Stomach smooth muscle (tissue), 2 donors: ENCODE measurements around the gene UVRAG.

Source experiments
- H3K27ac ChIP-seq: one replicate; pipeline ENCODE4 v1.7.0; 2013; ENCODE audit warnings: mild to moderate bottlenecking, low read length, inconsistent platforms
- H3K27me3 ChIP-seq, 2 donors: one replicate each; pipeline ENCODE4 v1.7.0; 2013; ENCODE audit warnings: low read length in 2 of 2; ENCODE audit not compliant: insufficient read depth in 2 of 2, control insufficient read depth in 1 of 2
- H3K36me3 ChIP-seq, 2 donors: one replicate each; pipeline ENCODE4 v1.7.0; 2013; ENCODE audit warnings: low read length in 2 of 2; ENCODE audit not compliant: control insufficient read depth in 2 of 2, insufficient read depth in 2 of 2
- H3K4me1 ChIP-seq: one replicate; pipeline ENCODE4 v1.7.0; 2013; ENCODE audit warnings: low read length; ENCODE audit not compliant: control insufficient read depth, insufficient read depth
- H3K4me3 ChIP-seq, 2 donors: one replicate each; pipeline ENCODE4 v1.7.0; 2013; ENCODE audit warnings: low read length in 2 of 2
- H3K9ac ChIP-seq, 2 donors: one replicate each; pipeline ENCODE4 v1.7.0; 2013; ENCODE audit warnings: low read length in 2 of 2, mild to moderate bottlenecking in 1 of 2
- H3K9me3 ChIP-seq, 2 donors: one replicate each; pipeline ENCODE4 v1.7.0; 2013; ENCODE audit warnings: low read length in 2 of 2; ENCODE audit not compliant: control insufficient read depth in 2 of 2
- donor health status: healthy.
- donor health status: Pancreatic carcinoma.

UVRAG gene

GRCh38 chr11:75822541-75822940 lies 7.5 kb downstream of the UVRAG start:
- H3K9ac ChIP-seq = no peak overlapping the region
- H3K4me1 ChIP-seq = peaks cover 31% of the 10 kb centered on the region
- no peaks in the 10 kb centered on the region for H3K27me3 ChIP-seq
- no peak overlapping the region for H3K4me3 ChIP-seq
- H3K36me3 ChIP-seq = no peaks in the 10 kb centered on the region
- no peaks in the 10 kb centered on the region for H3K9me3 ChIP-seq
- H3K27ac ChIP-seq = peak overlapping the region; percentile 13

GRCh38 chr11:75823415-75823814 lies 8.4 kb downstream of the UVRAG start:
- H3K27ac ChIP-seq = no peak overlapping the region
- H3K36me3 ChIP-seq = no peaks in the 10 kb centered on the region
- H3K9me3 ChIP-seq = no peaks in the 10 kb centered on the region
- no peaks in the 10 kb centered on the region for H3K27me3 ChIP-seq
- no peak overlapping the region for H3K4me3 ChIP-seq
- no peak overlapping the region for H3K9ac ChIP-seq
- peaks cover 31% of the 10 kb centered on the region for H3K4me1 ChIP-seq

GRCh38 chr11:75823946-75824345 lies 8.9 kb downstream of the UVRAG start:
- Histone ChIP-seq H3K9me3 (no peaks in the 10 kb centered on the region), H3K36me3 (no peaks in the 10 kb centered on the region), H3K9ac (no peak overlapping the region), H3K27me3 (no peaks in the 10 kb centered on the region), H3K27ac (peak overlapping the region; percentile 81), H3K4me3 (no peak overlapping the region), H3K4me1 (peaks cover 31% of the 10 kb centered on the region)

GRCh38 chr11:75826461-75827230 lies 11.6 kb downstream of the UVRAG start:
- Histone ChIP-seq H3K36me3 (no peaks in the 10 kb centered on the region), H3K27ac (peak overlapping the region; percentile 81), H3K4me3 (peak overlapping the region in 1 of 2 donors; percentile 49), H3K9me3 (no peaks in the 10 kb centered on the region), H3K4me1 (peaks cover 31% of the 10 kb centered on the region), H3K27me3 (no peaks in the 10 kb centered on the region), H3K9ac (peak overlapping the region; percentile 2 to 52)

- H3K4me1 ChIP-seq = peaks cover 32% of the 10 kb centered on the region
- no peak overlapping the region for H3K4me3 ChIP-seq
- no peak overlapping the region for H3K9ac ChIP-seq
- H3K9me3 ChIP-seq = no peaks in the 10 kb centered on the region
- peak overlapping the region; percentile 81 for H3K27ac ChIP-seq
- no peaks in the 10 kb centered on the region for H3K27me3 ChIP-seq
- no peaks in the 10 kb centered on the region for H3K36me3 ChIP-seq
Observed at GRCh38 chr11:75827562-75827961, 12.6 kb downstream of the UVRAG start.

GRCh38 chr11:75831915-75832502 lies 17.0 kb downstream of the UVRAG start:
- Histone ChIP-seq H3K27ac (no peak overlapping the region), H3K9ac (no peak overlapping the region), H3K27me3 (no peaks in the 10 kb centered on the region), H3K9me3 (no peaks in the 10 kb centered on the region), H3K36me3 (no peaks in the 10 kb centered on the region), H3K4me1 (peaks cover 10% of the 10 kb centered on the region), H3K4me3 (no peak overlapping the region)

- Histone ChIP-seq H3K36me3 (no peaks in the 10 kb centered on the region), H3K27ac (no peak overlapping the region), H3K27me3 (no peaks in the 10 kb centered on the region), H3K4me1 (peaks cover 7% of the 10 kb centered on the region), H3K9me3 (no peaks in the 10 kb centered on the region), H3K4me3 (no peak overlapping the region), H3K9ac (no peak overlapping the region)
Observed at GRCh38 chr11:75834728-75835127, 19.7 kb downstream of the UVRAG start.

GRCh38 chr11:75836417-75836816 lies 21.4 kb downstream of the UVRAG start:
- Histone ChIP-seq H3K36me3 (no peaks in the 10 kb centered on the region), H3K4me1 (peaks cover 7% of the 10 kb centered on the region), H3K9me3 (no peaks in the 10 kb centered on the region), H3K4me3 (no peak overlapping the region), H3K9ac (no peak overlapping the region), H3K27ac (no peak overlapping the region), H3K27me3 (no peaks in the 10 kb centered on the region)

GRCh38 chr11:75839851-75840250 lies 24.8 kb downstream of the UVRAG start:
- Histone ChIP-seq H3K27me3 (no peaks in the 10 kb centered on the region), H3K27ac (no peak overlapping the region), H3K9ac (no peak overlapping the region), H3K36me3 (no peaks in the 10 kb centered on the region), H3K4me3 (no peak overlapping the region), H3K4me1 (peaks cover 6% of the 10 kb centered on the region), H3K9me3 (no peaks in the 10 kb centered on the region)

- no peaks in the 10 kb centered on the region for H3K9me3 ChIP-seq
- no peak overlapping the region for H3K9ac ChIP-seq
- H3K36me3 ChIP-seq = no peaks in the 10 kb centered on the region
- no peak overlapping the region for H3K27ac ChIP-seq
- no peak overlapping the region for H3K4me3 ChIP-seq
- no peaks in the 10 kb centered on the region for H3K27me3 ChIP-seq
- peaks cover 6% of the 10 kb centered on the region for H3K4me1 ChIP-seq
Observed at GRCh38 chr11:75840522-75840921, 25.5 kb downstream of the UVRAG start.

GRCh38 chr11:75841739-75842138 lies 26.7 kb downstream of the UVRAG start:
- no peak overlapping the region for H3K27ac ChIP-seq
- no peaks in the 10 kb centered on the region for H3K27me3 ChIP-seq
- H3K9me3 ChIP-seq = no peaks in the 10 kb centered on the region
- no peak overlapping the region for H3K9ac ChIP-seq
- no peaks in the 10 kb centered on the region for H3K36me3 ChIP-seq
- no peak overlapping the region for H3K4me3 ChIP-seq
- peaks cover 6% of the 10 kb centered on the region for H3K4me1 ChIP-seq
